GM18861 (cell line): ENCODE results near the gene FIBIN.
"Not testable (repeated sequence)": the region's sequence is repeated elsewhere in the genome, so short reads cannot be mapped to it uniquely, and the experiment has no call there.

Source experiments
- ATAC-seq: cut with Tn5 transposase; IDR thresholded peaks from one replicate; pipeline ENCODE4 v1.9.1; 2021; ENCODE audit not compliant: unreplicated experiment

FIBIN gene

DNA sequence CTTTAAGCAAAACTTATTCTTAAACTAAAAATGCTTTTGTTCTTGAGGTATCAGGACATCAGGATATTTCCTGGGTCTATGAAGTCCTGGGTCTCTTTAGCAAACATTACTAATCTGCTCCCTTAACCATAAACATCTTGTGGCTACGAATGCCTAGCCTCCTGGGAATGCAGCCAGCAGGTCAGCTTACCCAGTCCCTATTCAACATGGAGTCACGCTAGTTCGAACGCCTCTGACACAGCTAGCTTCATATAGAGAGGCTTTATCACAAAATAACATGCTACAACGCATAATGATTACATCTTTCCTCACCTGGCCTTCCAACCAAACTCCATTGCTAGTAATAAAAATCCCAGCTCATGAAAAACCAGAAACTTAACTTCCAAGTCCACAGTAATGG is 17.5 kb upstream of the FIBIN start:
- ATAC-seq, result no peak

GRCh38 chr11:26977209-26977608 is 16.7 kb upstream of the FIBIN start:
- ATAC-seq, result not testable (repeated sequence)

- ATAC-seq, result no peak
Observed at GRCh38 chr11:26983645-26984044, 10.3 kb upstream of the FIBIN start.

- no peak for ATAC-seq
Observed at GRCh38 chr11:26985470-26985869, 8.4 kb upstream of the FIBIN start.

DNA sequence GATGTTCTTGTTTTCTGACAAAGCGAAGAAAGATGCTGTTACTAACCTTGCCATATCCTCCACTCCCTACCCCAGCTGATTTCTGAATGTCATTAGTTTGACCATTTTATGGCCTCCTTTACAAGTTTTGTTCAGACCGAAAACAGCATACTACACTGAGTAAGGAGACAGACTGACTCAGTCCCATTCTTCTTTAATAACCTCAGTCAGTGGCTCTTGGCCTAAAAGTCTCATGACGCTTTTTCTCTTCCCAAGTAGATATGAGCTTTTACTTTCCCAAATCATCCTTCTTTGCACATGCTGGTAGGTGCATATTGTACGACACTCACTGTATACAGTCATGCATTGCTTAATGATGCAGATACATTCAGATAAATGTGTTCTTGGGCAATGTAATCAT is 8.0 kb upstream of the FIBIN start:
- no peak for ATAC-seq

- ATAC-seq, result no peak
Observed at GRCh38 chr11:26987272-26987671, 6.6 kb upstream of the FIBIN start.

DNA sequence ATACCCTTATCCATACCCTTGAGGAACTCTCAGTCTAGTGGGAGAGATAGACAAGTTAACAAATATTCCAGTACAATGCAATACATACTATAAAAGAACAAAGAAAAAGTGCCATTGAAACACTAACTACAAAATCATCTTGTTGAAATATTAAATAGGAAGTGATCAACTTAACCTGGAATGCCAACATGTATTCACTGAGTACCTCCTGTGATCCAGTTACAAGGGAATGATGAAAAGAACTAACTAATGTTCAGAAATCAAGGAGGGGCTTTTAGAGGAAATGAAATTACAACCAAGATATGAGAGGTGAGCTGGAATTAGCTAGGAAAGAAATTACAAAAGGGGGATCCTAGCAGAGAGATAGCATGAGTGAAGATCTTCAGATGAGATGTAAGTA is 6.2 kb upstream of the FIBIN start:
- ATAC-seq, result no peak

DNA sequence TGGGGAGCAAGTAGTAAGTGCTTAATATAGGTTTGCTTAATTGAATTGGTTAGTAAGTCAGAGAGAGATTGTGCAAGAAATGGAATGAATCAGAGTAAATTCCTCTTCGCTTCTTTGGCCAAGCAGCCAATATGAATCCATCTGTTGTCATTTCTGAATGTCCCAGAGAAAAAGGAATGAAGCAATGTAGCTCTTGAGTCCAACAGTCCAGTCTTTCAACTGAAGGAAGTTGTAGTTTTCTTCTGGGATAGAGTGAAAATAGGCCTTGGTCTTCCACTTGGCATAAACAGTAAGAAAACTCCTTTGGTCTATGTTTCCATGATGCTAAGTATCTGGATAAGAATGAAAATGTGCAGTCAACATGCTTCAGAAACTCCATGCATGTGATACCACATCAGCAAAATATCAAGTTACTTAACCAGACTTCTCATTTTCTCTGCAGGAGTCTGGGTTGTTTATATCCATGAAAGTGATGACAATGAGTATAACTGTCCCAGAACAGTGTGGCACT is 1.8 kb upstream of the FIBIN start:
- no peak for ATAC-seq

- no peak for ATAC-seq
Observed at GRCh38 chr11:26994631-26995095, 751 bp downstream of the FIBIN start.

GRCh38 chr11:26995701-26996460 is 2.0 kb downstream of the FIBIN start:
- no peak for ATAC-seq

- no peak for ATAC-seq
Observed at GRCh38 chr11:26997378-26997777, 3.5 kb downstream of the FIBIN start.

- ATAC-seq, result not testable (repeated sequence)
Observed at GRCh38 chr11:27001136-27001730, 7.3 kb downstream of the FIBIN start.

- ATAC-seq, result no peak
Observed at GRCh38 chr11:27002431-27002830, 8.5 kb downstream of the FIBIN start.

DNA sequence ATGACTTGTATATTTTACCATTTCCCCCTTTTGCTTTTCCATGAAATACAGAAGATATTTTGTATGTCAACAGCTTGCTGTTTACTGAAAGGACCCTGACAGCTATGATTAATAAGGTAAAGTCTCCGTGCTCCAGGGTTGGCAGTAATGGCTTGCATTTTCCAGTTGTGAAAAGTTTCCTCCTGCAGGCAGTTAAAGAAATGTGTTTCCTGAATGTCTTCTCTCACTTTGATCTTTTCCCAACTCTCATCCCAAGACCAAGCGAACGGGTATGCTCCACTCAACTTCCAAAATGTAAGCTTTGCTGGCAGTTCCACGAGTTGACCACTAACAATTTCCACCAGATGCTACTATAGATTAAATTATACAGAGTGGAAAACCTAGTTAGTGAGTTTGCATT is 8.9 kb downstream of the FIBIN start:
- ATAC-seq, result no peak

DNA sequence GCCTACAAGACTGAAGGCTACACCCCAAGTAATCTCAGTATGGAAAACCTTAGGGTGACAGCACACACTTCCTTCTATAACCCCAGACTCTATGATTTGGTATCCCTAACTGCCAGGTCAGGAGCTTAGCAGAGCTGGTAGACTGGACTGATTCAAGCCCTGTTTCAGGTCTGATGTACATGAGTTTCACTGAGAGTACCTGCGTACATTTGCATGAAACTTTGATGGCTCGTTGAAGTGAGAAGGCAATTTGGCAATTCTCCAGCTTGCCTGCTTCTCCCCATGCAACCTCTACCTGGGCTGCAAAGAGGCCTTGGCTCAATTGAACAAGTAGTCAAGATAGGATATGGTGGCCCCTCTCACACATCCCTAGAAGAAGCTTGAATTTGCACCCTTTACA is 10.2 kb downstream of the FIBIN start:
- no peak for ATAC-seq

DNA sequence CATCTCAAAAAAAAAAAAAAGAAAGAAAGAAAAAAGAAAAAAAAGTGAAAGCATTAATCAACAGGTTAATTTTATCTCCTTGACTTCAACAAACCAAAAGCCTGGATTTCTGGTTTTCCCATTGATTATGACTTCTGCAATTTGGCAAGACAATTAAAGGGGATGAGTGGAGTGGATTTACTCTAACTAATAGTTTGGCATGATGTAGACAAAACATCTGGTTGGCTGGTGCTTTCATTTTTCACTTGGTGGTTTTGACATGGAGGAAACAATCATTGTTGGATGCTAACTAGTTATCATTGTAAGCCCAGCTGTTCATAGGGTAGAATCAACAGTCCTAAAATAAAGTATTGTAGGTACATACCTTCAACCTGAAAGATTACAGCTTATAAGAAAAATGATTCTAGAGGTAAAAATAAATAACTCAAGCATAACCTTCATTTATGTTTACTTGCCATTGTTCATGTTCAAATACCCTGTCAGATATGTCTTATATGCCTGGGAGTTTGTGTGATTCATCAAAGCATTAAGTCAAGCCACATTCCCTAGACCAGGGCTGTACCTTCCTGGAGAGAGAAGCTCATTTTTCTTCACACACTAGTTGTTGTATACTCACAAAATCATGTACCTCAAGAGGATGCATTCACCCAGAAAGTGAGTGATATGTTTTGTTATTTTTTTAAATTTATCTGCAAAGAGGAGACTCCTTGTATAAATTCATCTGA is 15.1 kb downstream of the FIBIN start:
- ATAC-seq, result no peak

DNA sequence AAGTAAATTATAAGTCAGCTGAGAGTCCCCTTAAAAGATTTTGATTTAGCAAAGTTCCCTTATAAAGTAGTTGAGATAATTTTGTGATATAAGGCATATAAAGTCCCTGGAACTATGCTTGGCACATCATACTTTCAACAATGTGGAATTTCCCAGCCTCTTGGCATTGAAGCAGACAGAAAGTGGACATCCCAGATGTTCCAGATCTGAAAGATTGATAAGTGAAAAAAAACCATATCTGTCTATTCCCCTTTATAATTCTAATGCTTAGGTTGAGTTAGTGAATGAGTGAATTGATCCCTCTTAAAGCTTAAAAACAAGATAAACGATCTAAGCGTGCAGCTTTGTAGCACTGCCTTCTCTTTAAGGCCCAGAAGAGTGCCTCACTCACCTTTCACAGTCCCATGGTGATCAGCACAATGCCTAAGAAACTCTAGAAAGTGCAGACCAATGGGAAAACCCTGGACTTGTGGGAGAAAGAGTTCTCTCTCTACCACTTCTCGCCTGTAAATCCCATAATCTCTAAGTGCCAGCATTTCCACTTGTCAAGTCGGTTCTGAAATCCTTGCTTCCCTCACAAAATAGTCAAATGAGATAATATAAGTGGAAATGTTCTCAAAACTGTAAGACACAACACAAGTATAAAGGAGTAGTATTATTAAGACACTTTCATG is 17.8 kb downstream of the FIBIN start:
- no peak for ATAC-seq

GRCh38 chr11:27012234-27012921 is 18.5 kb downstream of the FIBIN start:
- no peak for ATAC-seq

DNA sequence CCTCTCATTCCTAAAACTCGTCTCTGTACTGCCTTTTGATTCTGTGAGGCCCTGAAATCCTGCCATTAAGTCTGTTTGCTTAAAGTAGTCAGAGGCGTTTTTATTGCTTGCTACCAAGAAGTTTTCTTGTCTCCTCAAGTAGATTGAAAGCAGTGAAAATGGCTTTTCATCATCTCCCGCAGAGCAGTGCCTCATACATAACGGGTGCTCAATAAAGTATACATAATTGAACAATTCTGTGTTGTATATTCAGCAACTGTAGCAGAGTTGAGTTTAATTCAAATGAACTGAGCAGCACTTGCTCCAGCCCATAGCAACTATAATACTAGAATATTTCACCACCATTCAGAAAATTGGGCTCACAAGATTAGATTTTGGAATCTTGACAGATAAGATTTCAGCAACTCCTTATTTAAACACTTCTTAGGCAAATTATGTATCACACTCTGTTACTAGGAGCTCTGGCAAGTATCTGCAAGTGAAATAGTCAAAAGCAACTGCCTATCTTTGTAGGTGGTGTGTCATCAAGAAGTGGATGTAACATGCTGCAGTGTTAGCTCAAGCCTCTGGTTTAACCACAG is 20.0 kb downstream of the FIBIN start:
- ATAC-seq, result no peak

- no peak for ATAC-seq
Observed at GRCh38 chr11:27018902-27019529, 25.1 kb downstream of the FIBIN start.
